Lower leg skin (tissue), 4 donors: Measurements from ENCODE around the gene RASAL1. TPM values are rescaled to one million over a fixed set of nuclear protein-coding genes. Genes with fewer than 3 reads are reported as not detected.

Experiments used
- DNase-seq, 2 donors: peaks; one replicate each; pipeline ENCODE4 v3.0.0-alpha.2; 2019; ENCODE audit warnings: low spot score in 2 of 2
- H3K4me3 ChIP-seq: fragments of 200-600 bp; sonication (generic); 2 replicates; pipeline ENCODE4 v1.5.1; 2017; ENCODE audit warnings: mild to moderate bottlenecking, low read depth; ENCODE audit not compliant: poor library complexity, severe bottlenecking
- POLR2A ChIP-seq, 2 donors: fragments of 450-650 bp; IDR thresholded peaks; one replicate each; pipeline ENCODE4 v1.6.1; 2016 to 2017; ENCODE audit warnings: antibody characterized with exemption in 2 of 2, mild to moderate bottlenecking in 1 of 2, moderate library complexity in 1 of 2
- WGBS, 2 donors: methylation state at CpG; one replicate each; pipeline ENCODE4 v1.1.5; 2018; 5-methylcytosine and 5-hydroxymethylcytosine counted together
- intact Hi-C: fragments of 100-400 bp; cut with DNase I; formaldehyde crosslinking; loops from one replicate; pipeline ENCODE4 v1.15.0; 2023; ENCODE audit warnings: low total_unique reads
- total RNA-seq, 4 donors: library from RNA; depleted of rRNA; stranded (reverse); fragments of >200 nt; gene quantifications; one replicate each; pipeline ENCODE4 v1.1.0, GENCODE V29; 2016
- TF ChIP-seq, protein P1 (sequence below), 3 donors: fragments of 450-650 bp; IDR thresholded peaks; one replicate each; pipeline ENCODE4 v1.5.1; 2016; ENCODE audit warnings: antibody characterized with exemption in 3 of 3, mild to moderate bottlenecking in 3 of 3, moderate library complexity in 2 of 3

Gene RASAL1
- total RNA-seq, 4 donors from 2014 or later = 39.3 to 59.3 (median 50.9) TPM

- 32 to 36% methylated on average over 8 to 15 of the region's 18 CpGs for WGBS, 2 donors
- TF ChIP-seq, protein P1, sequence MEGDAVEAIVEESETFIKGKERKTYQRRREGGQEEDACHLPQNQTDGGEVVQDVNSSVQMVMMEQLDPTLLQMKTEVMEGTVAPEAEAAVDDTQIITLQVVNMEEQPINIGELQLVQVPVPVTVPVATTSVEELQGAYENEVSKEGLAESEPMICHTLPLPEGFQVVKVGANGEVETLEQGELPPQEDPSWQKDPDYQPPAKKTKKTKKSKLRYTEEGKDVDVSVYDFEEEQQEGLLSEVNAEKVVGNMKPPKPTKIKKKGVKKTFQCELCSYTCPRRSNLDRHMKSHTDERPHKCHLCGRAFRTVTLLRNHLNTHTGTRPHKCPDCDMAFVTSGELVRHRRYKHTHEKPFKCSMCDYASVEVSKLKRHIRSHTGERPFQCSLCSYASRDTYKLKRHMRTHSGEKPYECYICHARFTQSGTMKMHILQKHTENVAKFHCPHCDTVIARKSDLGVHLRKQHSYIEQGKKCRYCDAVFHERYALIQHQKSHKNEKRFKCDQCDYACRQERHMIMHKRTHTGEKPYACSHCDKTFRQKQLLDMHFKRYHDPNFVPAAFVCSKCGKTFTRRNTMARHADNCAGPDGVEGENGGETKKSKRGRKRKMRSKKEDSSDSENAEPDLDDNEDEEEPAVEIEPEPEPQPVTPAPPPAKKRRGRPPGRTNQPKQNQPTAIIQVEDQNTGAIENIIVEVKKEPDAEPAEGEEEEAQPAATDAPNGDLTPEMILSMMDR (IDR thresholded peaks at IDR 0.05) = no peak
- TF ChIP-seq POLR2A (IDR thresholded peaks at IDR 0.05) = no peak
- intact Hi-C loops = no loop called here
- DNase-seq = no peak
- H3K4me3 ChIP-seq = no peak overlapping the region
Measured at GRCh38 chr12:113130457-113131135, 5.0 kb downstream of the RASAL1 start.

DNA sequence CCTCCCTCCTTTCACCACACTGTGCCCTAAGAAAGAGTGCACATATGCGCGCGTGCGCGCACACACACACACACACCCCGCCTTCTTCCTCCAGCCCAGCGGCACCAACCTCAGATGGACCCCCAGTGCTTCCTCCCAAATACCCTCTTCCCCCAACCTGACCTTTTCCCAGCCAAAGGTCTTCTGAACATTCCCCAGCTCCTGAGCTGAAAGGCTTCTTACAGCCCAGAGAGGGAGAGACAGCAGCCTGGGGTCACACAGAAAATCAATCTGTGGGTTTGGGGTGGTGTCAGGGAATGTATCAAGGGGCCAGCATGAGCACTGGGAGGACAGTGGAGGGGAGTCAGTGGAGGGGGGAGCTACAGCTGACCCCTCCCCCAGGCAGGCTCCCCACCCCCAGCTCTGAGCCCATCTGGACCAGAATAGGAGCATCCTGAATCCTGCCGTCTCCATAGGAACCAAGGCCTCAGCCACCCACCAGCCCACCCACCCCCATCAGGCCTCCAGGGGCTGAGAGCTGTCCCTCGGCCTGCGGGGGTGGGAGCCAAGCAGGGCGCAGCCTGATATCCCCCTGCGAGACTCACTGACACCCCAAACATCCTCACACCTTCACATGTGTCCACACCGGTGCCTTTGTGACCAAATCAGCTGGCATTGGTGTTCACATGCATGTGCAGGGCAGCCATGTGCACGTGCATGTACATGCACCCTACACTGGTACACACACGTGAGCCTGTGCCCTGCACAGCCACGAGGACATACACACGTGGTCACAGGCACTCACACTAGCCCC lies 5.7 kb downstream of the RASAL1 start:
- intact Hi-C loops = no loop called here
- no peak overlapping the region for H3K4me3 ChIP-seq
- WGBS, 2 donors = 65 to 76% methylated on average over 11 to 15 of the region's 17 CpGs
- TF ChIP-seq POLR2A (IDR thresholded peaks at IDR 0.05) = no peak
- TF ChIP-seq, protein P1 (IDR thresholded peaks at IDR 0.05) = no peak
- no peak for DNase-seq

DNA sequence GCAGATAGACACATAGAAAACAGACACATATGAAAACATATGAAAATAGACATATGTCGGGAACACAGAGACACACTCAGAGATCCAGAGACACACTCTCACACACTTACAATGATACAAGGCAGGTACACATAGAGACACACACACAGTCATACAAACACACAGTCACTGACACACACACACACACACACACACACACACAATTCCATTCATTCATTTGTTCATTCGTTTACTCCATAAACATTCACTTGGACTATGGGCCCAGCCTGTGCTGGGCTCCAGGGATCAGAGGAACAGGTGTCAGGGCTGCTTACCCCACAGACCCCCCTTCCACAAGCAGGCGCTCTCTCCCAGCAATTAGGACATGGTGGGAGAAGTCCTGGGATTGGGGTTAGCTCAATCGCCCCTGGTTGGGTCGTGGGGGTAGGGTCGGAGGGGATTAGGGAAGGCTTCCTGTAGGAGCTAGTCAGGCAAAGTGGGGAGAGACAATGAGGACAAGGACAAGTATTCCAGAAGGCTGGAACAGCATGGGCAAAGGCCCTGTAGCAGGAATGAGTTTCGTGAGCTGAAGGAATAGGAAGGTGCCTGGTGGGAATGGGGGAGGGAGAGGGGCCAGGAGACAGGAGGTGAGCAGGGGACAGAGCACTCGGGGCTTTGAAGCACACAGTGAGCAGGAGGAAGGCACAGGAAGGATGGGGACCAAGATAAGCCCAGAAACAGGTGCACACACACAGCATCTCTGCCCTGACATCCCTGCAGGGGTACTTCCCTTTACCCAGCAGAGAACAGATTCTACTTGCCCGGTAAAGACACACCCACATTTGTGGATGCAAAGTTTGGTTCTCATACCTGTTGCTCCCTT lies 6.5 kb downstream of the RASAL1 start:
- no peak for DNase-seq
- no peak for TF ChIP-seq POLR2A (IDR thresholded peaks at IDR 0.05)
- TF ChIP-seq, protein P1 (IDR thresholded peaks at IDR 0.05) = no peak
- intact Hi-C loops = no loop called here
- WGBS, 2 donors = 60 to 66% methylated on average over 9 of the region's 9 CpGs
- H3K4me3 ChIP-seq = no peak overlapping the region

GRCh38 chr12:113127791-113128199 lies 7.8 kb downstream of the RASAL1 start:
- no peak overlapping the region for H3K4me3 ChIP-seq
- no peak for DNase-seq
- WGBS, 2 donors = 43 to 59% methylated on average over 12 to 15 of the region's 15 CpGs
- intact Hi-C loops = no loop called here
- TF ChIP-seq POLR2A (IDR thresholded peaks at IDR 0.05) = no peak
- TF ChIP-seq, protein P1 (IDR thresholded peaks at IDR 0.05) = no peak

DNA sequence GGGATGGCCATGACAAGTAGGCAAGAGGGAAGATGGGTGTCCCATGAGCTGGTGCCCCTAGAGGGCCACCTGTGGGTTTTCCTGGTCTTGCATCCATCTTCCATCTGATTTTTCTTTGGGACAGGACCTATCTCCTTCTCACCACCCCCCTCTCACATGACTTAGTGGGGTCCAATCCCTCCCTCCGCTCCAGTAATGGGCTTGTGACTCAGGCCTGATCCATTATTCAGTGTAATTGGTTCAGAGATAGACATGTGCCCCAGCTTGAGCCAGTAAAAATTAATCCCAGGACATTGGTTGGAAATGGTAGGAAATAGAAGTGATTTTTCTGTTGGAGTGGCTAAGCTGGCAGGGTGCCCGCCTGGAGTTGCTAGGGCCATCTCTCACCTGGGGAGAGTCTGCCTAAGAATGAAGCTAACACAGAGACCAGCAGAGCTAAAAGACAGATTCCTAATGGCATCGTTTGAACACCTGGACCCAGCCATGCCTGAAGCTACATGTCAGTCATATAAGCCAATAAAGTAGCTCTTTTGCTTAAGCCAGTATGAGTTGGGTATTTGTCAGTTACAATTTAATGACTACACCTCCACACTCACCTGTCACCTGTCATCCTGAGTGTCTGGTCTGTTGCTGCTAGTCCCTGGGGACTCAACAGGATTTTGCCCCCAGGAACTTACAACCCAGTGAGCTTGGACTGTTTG lies 14.7 kb downstream of the RASAL1 start:
- TF ChIP-seq, protein P1 (IDR thresholded peaks at IDR 0.05) = no peak
- TF ChIP-seq POLR2A (IDR thresholded peaks at IDR 0.05) = no peak
- no peak overlapping the region for H3K4me3 ChIP-seq
- WGBS, 2 donors = 67 to 68% methylated on average over 3 of the region's 3 CpGs
- intact Hi-C loops = no loop called here
- DNase-seq = no peak
